ENCODE results near the gene FAM227A.

GRCh38 chr22:38566726-38567504, 89.3 kb downstream of the FAM227A start:
- TF ChIP-seq CTCF (IDR thresholded peaks at IDR 0.05; ENCODE audit: low read depth, low read length, missing input control), result no peak
- no peak for TF ChIP-seq JUND (IDR thresholded peaks at IDR 0.05)
- TF ChIP-seq TAF1 (conservative IDR thresholded peaks at IDR 0.05), result no peak
- TF ChIP-seq, protein P1, sequence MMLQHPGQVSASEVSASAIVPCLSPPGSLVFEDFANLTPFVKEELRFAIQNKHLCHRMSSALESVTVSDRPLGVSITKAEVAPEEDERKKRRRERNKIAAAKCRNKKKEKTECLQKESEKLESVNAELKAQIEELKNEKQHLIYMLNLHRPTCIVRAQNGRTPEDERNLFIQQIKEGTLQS (IDR thresholded peaks at IDR 0.05), result no peak
- TF ChIP-seq, protein P2, sequence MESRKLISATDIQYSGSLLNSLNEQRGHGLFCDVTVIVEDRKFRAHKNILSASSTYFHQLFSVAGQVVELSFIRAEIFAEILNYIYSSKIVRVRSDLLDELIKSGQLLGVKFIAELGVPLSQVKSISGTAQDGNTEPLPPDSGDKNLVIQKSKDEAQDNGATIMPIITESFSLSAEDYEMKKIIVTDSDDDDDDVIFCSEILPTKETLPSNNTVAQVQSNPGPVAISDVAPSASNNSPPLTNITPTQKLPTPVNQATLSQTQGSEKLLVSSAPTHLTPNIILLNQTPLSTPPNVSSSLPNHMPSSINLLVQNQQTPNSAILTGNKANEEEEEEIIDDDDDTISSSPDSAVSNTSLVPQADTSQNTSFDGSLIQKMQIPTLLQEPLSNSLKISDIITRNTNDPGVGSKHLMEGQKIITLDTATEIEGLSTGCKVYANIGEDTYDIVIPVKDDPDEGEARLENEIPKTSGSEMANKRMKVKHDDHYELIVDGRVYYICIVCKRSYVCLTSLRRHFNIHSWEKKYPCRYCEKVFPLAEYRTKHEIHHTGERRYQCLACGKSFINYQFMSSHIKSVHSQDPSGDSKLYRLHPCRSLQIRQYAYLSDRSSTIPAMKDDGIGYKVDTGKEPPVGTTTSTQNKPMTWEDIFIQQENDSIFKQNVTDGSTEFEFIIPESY (IDR thresholded peaks at IDR 0.05), result no peak
- TF ChIP-seq, protein P3, sequence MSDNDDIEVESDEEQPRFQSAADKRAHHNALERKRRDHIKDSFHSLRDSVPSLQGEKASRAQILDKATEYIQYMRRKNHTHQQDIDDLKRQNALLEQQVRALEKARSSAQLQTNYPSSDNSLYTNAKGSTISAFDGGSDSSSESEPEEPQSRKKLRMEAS (IDR thresholded peaks at IDR 0.05), result no peak
- no peak for TF ChIP-seq RXRA (IDR thresholded peaks at IDR 0.05)
- no peak for TF ChIP-seq RAD21 (IDR thresholded peaks at IDR 0.05)
- no peak for TF ChIP-seq SP1 (IDR thresholded peaks at IDR 0.05)

Measured in liver (tissue), 3 donors.